SK-N-SH (cell line): ENCODE measurements around the gene GSG1L.

ENCODE experiments used
- ELF1 ChIP-seq: IDR thresholded peaks from 2 replicates; pipeline ENCODE4 v1.4.0; 2012
- EP300 ChIP-seq, 2 experiments: IDR thresholded peaks; 2 replicates each; pipeline versions ENCODE4 v1.4.0 to v1.6.1; 2012; ENCODE audit warnings: borderline replicate concordance in 1 of 2, low read depth in 1 of 2, low read length in 1 of 2
- EZH2phosphoT487 ChIP-seq: fragments of 200-600 bp; sonication (generic); IDR thresholded peaks from 2 replicates; pipeline ENCODE4 v1.6.1; 2017; ENCODE audit warnings: low read depth, mixed run types, mild to moderate bottlenecking, antibody characterized with exemption, moderate library complexity, borderline replicate concordance
- FOXM1 ChIP-seq: IDR thresholded peaks from 2 replicates; pipeline ENCODE4 v1.4.0; 2012; ENCODE audit warnings: low read depth, mild to moderate bottlenecking
- JUND ChIP-seq: IDR thresholded peaks from 2 replicates; pipeline ENCODE4 v1.4.0; 2012
- RAD21 ChIP-seq: IDR thresholded peaks from 2 replicates; pipeline ENCODE4 v1.6.1; 2012; ENCODE audit warnings: mild to moderate bottlenecking, low read length
- SMC3 ChIP-seq: IDR thresholded peaks from 2 replicates; pipeline ENCODE4 v1.6.1; 2012; ENCODE audit warnings: low read depth, low read length, improper control_type of control experiment
- TAF1 ChIP-seq: IDR thresholded peaks from 2 replicates; pipeline ENCODE4 v1.6.1; 2012; ENCODE audit warnings: low read depth, mild to moderate bottlenecking, low read length, moderate library complexity, borderline replicate concordance
- TF ChIP-seq, protein P1 (sequence below): fragments of 200-600 bp; sonication (generic); IDR thresholded peaks from 2 replicates; pipeline ENCODE4 v1.6.1; 2017; ENCODE audit warnings: antibody characterized with exemption, mild to moderate bottlenecking, moderate library complexity
- TF ChIP-seq, protein P2 (sequence below): fragments of 150-350 bp; IDR thresholded peaks from 2 replicates; pipeline ENCODE4 v1.6.1; 2017; ENCODE audit warnings: antibody characterized with exemption, low read length, low read depth, borderline replicate concordance
- TF ChIP-seq, protein P3 (sequence below): IDR thresholded peaks from 2 replicates; pipeline ENCODE4 v1.4.0; 2012; ENCODE audit warnings: low read depth, borderline replicate concordance
- TF ChIP-seq, protein P4 (sequence below): fragments of 150-350 bp; IDR thresholded peaks from 2 replicates; pipeline ENCODE4 v1.6.1; 2016; ENCODE audit warnings: mild to moderate bottlenecking, low read depth, low read length

DNA sequence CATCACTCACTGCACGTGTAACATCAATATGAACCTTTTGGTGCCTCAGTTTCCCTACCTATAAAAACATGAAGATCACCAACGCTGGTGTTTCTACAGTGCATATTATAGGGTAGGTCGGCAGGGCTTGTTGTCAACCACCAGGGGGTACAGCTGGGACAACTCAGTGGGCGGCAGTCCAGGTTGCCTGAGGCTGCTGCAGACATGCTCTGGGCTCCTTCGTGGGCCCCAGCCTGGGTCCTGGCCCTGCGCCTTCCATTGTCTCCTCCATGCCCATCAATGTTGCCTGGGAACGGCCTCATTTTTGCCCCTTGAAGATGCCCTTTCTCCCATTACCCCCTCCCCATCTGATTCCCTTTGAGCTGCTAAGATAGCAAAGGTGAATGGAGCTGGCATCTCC is 89.8 kb downstream of the GSG1L start:
- TF ChIP-seq ELF1 (no peak), EZH2phosphoT487 (no peak), EP300 (IDR thresholded peaks at IDR 0.05; ENCODE audit: borderline replicate concordance in 1 of 2, low read depth in 1 of 2, low read length in 1 of 2) (no peak), FOXM1 (no peak), RAD21 (no peak), TAF1 (no peak), JUND (no peak), SMC3 (no peak)
- TF ChIP-seq, protein P1, sequence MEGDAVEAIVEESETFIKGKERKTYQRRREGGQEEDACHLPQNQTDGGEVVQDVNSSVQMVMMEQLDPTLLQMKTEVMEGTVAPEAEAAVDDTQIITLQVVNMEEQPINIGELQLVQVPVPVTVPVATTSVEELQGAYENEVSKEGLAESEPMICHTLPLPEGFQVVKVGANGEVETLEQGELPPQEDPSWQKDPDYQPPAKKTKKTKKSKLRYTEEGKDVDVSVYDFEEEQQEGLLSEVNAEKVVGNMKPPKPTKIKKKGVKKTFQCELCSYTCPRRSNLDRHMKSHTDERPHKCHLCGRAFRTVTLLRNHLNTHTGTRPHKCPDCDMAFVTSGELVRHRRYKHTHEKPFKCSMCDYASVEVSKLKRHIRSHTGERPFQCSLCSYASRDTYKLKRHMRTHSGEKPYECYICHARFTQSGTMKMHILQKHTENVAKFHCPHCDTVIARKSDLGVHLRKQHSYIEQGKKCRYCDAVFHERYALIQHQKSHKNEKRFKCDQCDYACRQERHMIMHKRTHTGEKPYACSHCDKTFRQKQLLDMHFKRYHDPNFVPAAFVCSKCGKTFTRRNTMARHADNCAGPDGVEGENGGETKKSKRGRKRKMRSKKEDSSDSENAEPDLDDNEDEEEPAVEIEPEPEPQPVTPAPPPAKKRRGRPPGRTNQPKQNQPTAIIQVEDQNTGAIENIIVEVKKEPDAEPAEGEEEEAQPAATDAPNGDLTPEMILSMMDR = no peak
- TF ChIP-seq, protein P2, sequence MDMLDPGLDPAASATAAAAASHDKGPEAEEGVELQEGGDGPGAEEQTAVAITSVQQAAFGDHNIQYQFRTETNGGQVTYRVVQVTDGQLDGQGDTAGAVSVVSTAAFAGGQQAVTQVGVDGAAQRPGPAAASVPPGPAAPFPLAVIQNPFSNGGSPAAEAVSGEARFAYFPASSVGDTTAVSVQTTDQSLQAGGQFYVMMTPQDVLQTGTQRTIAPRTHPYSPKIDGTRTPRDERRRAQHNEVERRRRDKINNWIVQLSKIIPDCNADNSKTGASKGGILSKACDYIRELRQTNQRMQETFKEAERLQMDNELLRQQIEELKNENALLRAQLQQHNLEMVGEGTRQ = no peak
- TF ChIP-seq, protein P3, sequence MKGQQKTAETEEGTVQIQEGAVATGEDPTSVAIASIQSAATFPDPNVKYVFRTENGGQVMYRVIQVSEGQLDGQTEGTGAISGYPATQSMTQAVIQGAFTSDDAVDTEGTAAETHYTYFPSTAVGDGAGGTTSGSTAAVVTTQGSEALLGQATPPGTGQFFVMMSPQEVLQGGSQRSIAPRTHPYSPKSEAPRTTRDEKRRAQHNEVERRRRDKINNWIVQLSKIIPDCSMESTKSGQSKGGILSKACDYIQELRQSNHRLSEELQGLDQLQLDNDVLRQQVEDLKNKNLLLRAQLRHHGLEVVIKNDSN = no peak
- TF ChIP-seq, protein P4, sequence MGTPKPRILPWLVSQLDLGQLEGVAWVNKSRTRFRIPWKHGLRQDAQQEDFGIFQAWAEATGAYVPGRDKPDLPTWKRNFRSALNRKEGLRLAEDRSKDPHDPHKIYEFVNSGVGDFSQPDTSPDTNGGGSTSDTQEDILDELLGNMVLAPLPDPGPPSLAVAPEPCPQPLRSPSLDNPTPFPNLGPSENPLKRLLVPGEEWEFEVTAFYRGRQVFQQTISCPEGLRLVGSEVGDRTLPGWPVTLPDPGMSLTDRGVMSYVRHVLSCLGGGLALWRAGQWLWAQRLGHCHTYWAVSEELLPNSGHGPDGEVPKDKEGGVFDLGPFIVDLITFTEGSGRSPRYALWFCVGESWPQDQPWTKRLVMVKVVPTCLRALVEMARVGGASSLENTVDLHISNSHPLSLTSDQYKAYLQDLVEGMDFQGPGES = no peak
